ENCODE data around the gene MAST4.

Gene MAST4

GRCh38 chr5:66595756-66596635 lies at the start of gene MAST4:
Gene MAST4 (plus strand): TSS chr5:66596393. CDS start chr5:66596656, 263 bp downstream.
- peak within 1 kb of the TSS; percentile 58 for H3K4me3 ChIP-seq (ENCODE audit: low read length)
- no peak for TF ChIP-seq ZNF274 (IDR thresholded peaks at IDR 0.05; ENCODE audit: low read depth, low read length)

DNA sequence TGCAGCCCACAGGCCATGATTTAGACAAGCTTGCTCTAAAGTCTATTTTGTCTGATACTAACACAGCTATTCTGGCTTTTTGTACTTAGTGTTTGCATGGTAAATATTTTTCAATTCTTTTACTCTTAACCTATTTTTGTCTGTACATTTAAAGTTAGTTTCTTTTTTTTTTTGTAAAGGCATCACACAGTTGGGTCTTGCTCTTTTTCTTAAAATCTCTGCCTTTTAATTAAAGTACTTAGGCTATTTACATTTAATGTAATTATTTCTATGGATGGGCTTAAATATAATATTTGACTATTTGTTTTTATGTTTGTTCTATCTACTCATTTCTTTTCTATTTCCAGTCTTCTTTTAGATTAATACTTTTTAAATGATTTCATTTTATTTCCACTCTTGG lies 49.7 kb upstream of the MAST4 start:
- TF ChIP-seq ZNF274 (IDR thresholded peaks at IDR 0.05; ENCODE audit: low read depth, low read length) = no peak
- no peak overlapping the region for H3K4me3 ChIP-seq (ENCODE audit: low read length)

DNA sequence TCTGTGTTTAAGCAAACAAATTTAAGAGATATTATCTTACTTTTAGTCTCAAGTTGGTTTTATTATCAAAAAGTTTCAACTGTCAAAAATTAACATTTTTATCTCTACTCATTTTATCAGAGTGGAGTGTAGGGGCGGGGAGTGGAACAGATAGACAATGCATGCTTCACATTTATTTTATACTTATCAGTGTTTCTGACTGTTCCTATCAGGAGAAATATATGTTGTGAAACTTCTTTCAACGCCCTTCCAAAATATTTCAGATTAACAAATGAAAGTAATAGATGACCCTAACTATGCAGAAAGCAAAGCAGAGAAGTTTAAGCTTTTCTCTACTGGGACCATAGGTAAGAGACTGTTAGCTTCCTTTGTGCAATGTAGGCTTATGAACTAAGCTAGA lies 44.9 kb upstream of the MAST4 start:
- no peak overlapping the region for H3K4me3 ChIP-seq (ENCODE audit: low read length)
- TF ChIP-seq ZNF274 (IDR thresholded peaks at IDR 0.05; ENCODE audit: low read depth, low read length) = no peak

DNA sequence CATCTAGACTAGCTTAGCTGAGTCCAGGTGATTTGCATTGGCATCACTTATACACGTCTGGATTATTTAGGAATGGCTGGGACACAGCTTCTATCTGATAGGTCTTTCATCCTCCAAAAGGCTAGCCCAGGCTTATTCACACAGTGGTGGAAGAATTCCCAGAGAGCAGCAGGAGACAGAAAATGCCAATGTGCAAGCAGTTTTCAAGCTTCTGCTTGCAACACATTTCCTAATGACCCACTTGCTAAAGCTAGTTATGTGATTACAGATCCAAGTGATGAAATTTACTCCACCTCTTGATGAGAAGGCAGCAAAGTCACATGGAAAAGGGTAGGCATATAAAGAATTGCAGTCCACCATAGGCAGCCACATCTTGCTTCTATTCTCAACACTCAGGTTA lies 44.2 kb upstream of the MAST4 start:
- H3K4me3 ChIP-seq (ENCODE audit: low read length) = no peak overlapping the region
- TF ChIP-seq ZNF274 (IDR thresholded peaks at IDR 0.05; ENCODE audit: low read depth, low read length) = no peak

DNA sequence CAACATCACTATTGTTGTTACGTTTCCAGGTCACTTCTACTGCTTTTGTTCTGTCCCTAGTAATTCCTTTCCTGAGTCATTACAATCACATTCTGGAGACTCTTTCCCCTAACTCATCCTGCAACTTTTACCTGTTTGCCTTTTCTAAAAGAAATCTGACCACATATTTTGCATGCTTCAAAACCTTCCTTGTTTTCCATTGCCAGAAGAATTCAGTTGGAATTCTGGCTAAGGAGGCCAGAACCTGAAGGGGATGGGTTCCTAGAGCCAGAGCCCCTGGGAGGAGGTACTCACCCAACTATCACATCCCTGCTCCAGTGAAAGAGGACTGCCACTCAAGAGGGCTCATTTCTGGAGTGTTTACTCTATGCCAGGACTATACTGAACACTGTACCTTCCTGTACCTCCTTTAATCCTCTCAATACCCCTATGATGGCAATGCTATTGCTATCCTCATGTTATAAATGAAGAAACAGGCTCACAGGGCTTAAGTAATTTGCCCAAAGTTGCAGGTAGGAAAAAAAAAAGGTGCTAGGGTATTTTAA lies 42.8 kb upstream of the MAST4 start:
- TF ChIP-seq ZNF274 (IDR thresholded peaks at IDR 0.05; ENCODE audit: low read depth, low read length) = no peak
- no peak overlapping the region for H3K4me3 ChIP-seq (ENCODE audit: low read length)

GRCh38 chr5:66553916-66554575 lies 42.1 kb upstream of the MAST4 start:
- no peak overlapping the region for H3K4me3 ChIP-seq (ENCODE audit: low read length)
- TF ChIP-seq ZNF274 (IDR thresholded peaks at IDR 0.05; ENCODE audit: low read depth, low read length) = no peak

DNA sequence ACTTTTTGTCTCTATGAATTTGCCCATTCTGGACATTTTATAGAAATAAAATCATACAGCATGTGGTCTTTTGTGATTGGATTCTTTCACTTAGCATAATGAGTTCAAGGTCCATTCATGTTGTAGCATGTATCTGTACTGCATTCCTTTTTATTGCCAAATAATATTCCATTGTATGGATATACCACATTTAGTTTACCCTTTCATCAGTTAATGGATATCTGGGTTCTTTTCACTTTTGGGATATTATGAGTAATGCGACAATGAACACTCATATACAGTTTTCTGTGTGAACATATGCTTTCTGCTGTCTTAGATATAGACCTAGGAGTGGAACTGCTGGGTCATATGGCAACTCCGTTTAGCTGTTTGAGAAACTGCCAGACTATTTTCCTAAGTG lies 41.3 kb upstream of the MAST4 start:
- no peak overlapping the region for H3K4me3 ChIP-seq (ENCODE audit: low read length)
- TF ChIP-seq ZNF274 (IDR thresholded peaks at IDR 0.05; ENCODE audit: low read depth, low read length) = no peak

DNA sequence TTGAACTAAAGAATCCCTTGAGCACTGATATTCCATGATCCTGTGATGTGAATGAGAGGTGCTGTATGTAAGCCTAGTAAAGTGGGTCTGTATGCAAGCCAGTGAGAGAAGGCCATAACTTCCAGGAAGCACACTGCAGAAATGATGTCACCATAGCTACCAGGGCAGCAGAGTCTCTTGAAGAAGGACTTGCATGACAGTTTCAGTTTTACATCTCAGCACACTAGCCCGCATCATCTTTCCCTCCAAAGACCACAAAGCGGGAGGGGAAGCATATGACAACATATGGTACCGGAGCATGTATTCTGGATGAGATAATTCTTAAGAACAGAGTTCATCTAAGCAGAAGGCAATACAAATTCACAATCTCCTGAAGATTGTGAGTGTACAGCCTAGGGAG lies 37.6 kb upstream of the MAST4 start:
- TF ChIP-seq ZNF274 (IDR thresholded peaks at IDR 0.05; ENCODE audit: low read depth, low read length) = no peak
- H3K4me3 ChIP-seq (ENCODE audit: low read length) = no peak overlapping the region

DNA sequence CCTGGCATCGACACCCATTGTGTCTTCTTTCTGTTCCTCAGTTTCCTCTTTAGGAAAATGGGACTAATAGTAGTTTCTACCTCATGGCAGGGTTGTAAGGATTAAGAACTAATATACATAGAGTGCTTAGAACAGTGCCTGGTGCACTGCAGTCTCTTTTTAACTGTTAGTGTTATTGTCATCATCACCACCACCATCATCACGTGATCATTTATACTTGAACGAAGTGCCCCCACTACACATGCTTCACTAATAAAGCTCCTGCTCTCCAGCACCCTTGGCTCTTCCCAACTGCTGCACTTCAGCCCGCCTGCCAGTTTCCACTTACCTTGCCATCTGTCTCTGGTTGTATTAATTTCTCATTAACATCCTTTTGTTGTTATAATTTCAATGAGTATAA lies 35.8 kb upstream of the MAST4 start:
- no peak overlapping the region for H3K4me3 ChIP-seq (ENCODE audit: low read length)
- no peak for TF ChIP-seq ZNF274 (IDR thresholded peaks at IDR 0.05; ENCODE audit: low read depth, low read length)

DNA sequence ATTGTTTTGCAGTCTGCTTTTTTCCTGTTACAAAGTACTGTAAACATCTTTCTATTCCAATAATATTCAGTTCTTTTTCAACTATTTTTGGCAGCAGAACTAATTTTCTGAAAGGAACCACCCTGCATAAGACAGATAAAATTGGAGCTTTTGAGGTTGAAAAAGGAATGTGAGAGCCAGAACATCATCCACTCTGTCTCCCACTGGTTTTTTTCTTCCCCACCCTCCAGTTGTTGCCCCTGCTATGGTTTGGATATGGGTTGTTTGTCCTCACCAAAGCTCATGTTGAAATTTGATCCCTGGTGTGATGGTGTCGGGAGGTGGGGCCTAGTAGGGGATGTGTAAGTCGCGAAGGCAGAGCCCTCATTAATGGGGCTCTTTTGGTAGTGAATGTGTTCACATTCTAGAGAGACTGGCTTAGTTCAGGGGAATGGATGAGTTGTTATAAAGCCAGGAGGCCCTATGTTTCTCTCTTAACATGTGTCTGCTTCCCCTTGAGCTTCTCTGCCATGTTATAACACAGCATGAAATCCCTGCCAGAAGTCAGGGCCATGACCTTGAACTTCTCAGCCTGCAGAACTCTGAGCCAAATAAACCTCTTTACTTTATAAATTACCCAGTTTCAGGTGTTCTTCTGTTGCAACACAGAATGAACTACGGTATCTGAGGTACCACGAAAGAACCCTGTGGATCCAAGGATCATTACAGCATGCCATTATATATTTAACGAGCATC lies 34.8 kb upstream of the MAST4 start:
- no peak for TF ChIP-seq ZNF274 (IDR thresholded peaks at IDR 0.05; ENCODE audit: low read depth, low read length)
- H3K4me3 ChIP-seq (ENCODE audit: low read length) = no peak overlapping the region

GRCh38 chr5:66565878-66566277 lies 30.3 kb upstream of the MAST4 start:
- TF ChIP-seq ZNF274 (IDR thresholded peaks at IDR 0.05; ENCODE audit: low read depth, low read length) = no peak
- no peak overlapping the region for H3K4me3 ChIP-seq (ENCODE audit: low read length)

DNA sequence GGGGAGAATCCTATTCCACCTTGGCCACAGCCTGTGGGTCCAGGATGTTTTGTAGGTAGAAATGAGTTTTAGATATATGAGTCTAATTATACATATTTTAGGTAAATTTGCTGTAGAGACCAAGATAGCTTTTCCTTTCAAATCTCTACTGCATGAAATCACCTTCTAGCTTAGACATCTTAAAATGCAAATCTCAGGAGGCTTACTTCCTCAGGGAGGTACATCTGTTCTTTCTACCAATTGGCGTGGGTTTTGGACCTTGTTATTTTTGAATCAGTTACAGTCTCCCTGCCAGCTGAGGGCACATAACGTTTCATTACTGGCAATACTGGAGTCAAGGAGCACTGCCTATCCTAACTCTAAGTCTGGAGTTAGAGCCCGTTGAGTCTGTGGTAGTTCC lies 28.7 kb upstream of the MAST4 start:
- H3K4me3 ChIP-seq (ENCODE audit: low read length) = no peak overlapping the region
- no peak for TF ChIP-seq ZNF274 (IDR thresholded peaks at IDR 0.05; ENCODE audit: low read depth, low read length)

DNA sequence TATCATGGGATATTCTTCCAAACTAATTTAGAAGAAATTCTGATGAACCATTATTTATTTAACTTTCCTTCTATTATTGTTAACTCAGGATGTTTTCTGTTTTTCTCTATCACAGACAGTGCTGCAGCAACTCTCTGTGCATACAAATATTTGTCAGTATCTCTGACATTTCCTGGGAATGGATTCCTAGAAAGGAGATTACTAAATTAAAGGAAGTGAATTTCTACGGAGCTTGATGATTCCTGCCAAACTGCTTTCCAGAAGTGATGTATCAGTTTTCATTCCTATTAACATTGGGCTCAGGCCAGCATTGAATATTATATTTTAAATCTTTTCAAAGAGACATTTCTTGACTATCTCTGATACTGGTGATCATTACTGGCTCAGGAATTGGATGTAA lies 26.0 kb upstream of the MAST4 start:
- TF ChIP-seq ZNF274 (IDR thresholded peaks at IDR 0.05; ENCODE audit: low read depth, low read length) = no peak
- no peak overlapping the region for H3K4me3 ChIP-seq (ENCODE audit: low read length)

- no peak for TF ChIP-seq ZNF274 (IDR thresholded peaks at IDR 0.05; ENCODE audit: low read depth, low read length)
- H3K4me3 ChIP-seq (ENCODE audit: low read length) = no peak overlapping the region
Measured at GRCh38 chr5:66573733-66574132, 22.5 kb upstream of the MAST4 start.
